Measurements from ENCODE around the gene UBXN1. TPM values are rescaled to one million over a fixed set of nuclear protein-coding genes. Genes with fewer than 3 reads are reported as not detected.

Gene UBXN1
- total RNA-seq, 1 donor from 2014 or later = 81.6 TPM

DNA sequence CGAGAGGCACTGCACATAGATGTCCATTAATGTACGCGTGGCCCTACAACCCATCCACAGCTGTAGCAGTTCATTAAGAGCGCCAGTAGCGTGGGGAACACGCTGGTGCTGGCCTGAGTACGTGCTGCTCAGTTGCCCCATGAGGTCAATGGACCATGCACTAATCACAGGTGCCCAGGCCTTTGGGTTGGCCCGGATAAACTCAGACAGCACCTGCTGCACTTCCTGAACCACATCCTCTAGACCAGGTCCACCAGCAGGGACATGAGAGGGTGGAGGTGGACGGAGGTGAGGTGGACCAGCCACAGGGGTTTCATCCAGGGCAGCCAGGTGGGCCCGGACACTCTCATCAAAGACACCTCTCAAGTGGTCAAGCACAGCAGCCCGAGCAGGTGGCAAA lies 29.4 kb downstream of the UBXN1 start:
- Mint-ChIP-seq H3K4me1 (ENCODE audit: low read depth) (peaks cover 32% of the 10 kb centered on the region), H3K4me3 (ENCODE audit: unreplicated experiment) (no peak overlapping the region), H3K27me3 (ENCODE audit: low read depth) (no peaks in the 10 kb centered on the region), H3K36me3 (ENCODE audit: low read depth) (peaks cover 5% of the 10 kb centered on the region), H3K9me3 (ENCODE audit: low read depth) (no peaks in the 10 kb centered on the region), H3K27ac (ENCODE audit: unreplicated experiment) (no peak overlapping the region)
- TF ChIP-seq, protein P1, sequence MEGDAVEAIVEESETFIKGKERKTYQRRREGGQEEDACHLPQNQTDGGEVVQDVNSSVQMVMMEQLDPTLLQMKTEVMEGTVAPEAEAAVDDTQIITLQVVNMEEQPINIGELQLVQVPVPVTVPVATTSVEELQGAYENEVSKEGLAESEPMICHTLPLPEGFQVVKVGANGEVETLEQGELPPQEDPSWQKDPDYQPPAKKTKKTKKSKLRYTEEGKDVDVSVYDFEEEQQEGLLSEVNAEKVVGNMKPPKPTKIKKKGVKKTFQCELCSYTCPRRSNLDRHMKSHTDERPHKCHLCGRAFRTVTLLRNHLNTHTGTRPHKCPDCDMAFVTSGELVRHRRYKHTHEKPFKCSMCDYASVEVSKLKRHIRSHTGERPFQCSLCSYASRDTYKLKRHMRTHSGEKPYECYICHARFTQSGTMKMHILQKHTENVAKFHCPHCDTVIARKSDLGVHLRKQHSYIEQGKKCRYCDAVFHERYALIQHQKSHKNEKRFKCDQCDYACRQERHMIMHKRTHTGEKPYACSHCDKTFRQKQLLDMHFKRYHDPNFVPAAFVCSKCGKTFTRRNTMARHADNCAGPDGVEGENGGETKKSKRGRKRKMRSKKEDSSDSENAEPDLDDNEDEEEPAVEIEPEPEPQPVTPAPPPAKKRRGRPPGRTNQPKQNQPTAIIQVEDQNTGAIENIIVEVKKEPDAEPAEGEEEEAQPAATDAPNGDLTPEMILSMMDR (IDR thresholded peaks at IDR 0.05) = no peak
- no peak for DNase-seq (ENCODE audit: low spot score)

- H3K4me1 Mint-ChIP-seq (ENCODE audit: low read depth) = peaks cover 32% of the 10 kb centered on the region
- no peak for DNase-seq (ENCODE audit: low spot score)
- H3K27ac Mint-ChIP-seq (ENCODE audit: unreplicated experiment) = no peak overlapping the region
- TF ChIP-seq, protein P1 (IDR thresholded peaks at IDR 0.05) = no peak
- H3K27me3 Mint-ChIP-seq (ENCODE audit: low read depth) = no peaks in the 10 kb centered on the region
- no peak overlapping the region for H3K4me3 Mint-ChIP-seq (ENCODE audit: unreplicated experiment)
- peaks cover 5% of the 10 kb centered on the region for H3K36me3 Mint-ChIP-seq (ENCODE audit: low read depth)
- no peaks in the 10 kb centered on the region for H3K9me3 Mint-ChIP-seq (ENCODE audit: low read depth)
Measured at GRCh38 chr11:62648967-62649364, 29.9 kb downstream of the UBXN1 start.

DNA sequence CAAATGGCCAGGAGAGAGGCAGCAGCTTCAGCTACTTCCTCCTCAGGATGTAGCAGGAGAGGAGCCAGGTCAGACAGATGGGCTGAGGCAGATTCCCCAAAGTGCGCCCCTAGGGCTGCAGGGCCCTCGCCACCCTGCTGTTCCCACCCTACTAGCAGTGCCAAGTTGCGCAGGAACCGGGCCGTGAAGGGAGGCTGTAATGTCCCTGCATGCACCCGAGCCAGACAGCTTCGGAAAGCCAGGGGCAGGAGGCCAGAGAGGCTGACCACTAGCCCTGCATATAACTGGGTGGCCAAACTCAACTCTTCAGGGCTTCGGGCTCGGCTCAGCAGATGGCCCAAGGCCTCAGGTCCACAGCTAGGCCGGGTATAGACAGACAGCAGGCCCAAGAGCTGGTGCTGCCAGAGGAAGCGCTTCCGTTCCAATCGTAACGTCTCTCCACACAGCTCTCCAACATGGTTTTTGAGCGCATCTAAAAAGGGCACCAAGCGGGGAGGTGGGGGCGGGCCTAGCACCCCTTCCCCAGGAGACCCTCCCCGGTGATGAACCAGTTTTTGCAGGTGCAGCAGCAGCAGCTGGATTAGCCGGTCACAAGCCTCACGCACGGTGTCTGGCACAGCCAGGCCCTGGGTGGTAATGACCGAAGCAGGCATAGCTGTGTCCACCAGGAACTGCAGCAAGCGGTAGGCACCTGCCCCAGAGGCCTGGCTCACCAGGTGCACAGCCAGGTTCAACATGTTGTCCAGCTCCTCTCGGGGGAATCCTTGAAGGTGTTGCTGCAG lies 30.5 kb downstream of the UBXN1 start:
- DNase-seq (ENCODE audit: low spot score) = no peak
- TF ChIP-seq, protein P1 (IDR thresholded peaks at IDR 0.05) = no peak
- H3K27ac Mint-ChIP-seq (ENCODE audit: unreplicated experiment) = peak overlapping the region; percentile 2
- no peak overlapping the region for H3K4me3 Mint-ChIP-seq (ENCODE audit: unreplicated experiment)
- no peaks in the 10 kb centered on the region for H3K27me3 Mint-ChIP-seq (ENCODE audit: low read depth)
- H3K9me3 Mint-ChIP-seq (ENCODE audit: low read depth) = no peaks in the 10 kb centered on the region
- H3K4me1 Mint-ChIP-seq (ENCODE audit: low read depth) = peaks cover 28% of the 10 kb centered on the region
- peaks cover 5% of the 10 kb centered on the region for H3K36me3 Mint-ChIP-seq (ENCODE audit: low read depth)

DNA sequence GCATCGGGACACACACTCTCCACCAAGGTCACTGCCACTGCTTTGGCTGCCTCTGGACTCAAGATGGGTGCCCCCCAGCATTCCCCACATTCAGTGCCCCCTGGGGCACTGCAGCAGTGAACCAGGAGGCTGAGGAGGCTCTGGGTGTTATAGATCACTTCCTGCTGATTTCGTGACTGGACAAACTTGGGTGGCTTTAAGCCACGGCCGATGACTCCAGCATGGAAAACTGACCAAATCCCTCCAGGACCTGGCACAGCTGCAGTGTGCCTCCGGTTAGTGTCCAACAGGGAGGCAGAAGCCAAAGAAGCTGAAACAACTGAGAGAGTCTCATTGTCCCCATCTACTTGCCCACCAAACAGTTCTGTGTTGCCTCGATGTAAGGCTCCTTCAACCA lies 31.3 kb downstream of the UBXN1 start:
- TF ChIP-seq, protein P1 (IDR thresholded peaks at IDR 0.05) = no peak
- no peak for DNase-seq (ENCODE audit: low spot score)
- Mint-ChIP-seq H3K9me3 (ENCODE audit: low read depth) (no peaks in the 10 kb centered on the region), H3K27ac (ENCODE audit: unreplicated experiment) (peak overlapping the region; percentile 63), H3K36me3 (ENCODE audit: low read depth) (peaks cover 5% of the 10 kb centered on the region), H3K27me3 (ENCODE audit: low read depth) (no peaks in the 10 kb centered on the region), H3K4me1 (ENCODE audit: low read depth) (peaks cover 25% of the 10 kb centered on the region), H3K4me3 (ENCODE audit: unreplicated experiment) (no peak overlapping the region)

DNA sequence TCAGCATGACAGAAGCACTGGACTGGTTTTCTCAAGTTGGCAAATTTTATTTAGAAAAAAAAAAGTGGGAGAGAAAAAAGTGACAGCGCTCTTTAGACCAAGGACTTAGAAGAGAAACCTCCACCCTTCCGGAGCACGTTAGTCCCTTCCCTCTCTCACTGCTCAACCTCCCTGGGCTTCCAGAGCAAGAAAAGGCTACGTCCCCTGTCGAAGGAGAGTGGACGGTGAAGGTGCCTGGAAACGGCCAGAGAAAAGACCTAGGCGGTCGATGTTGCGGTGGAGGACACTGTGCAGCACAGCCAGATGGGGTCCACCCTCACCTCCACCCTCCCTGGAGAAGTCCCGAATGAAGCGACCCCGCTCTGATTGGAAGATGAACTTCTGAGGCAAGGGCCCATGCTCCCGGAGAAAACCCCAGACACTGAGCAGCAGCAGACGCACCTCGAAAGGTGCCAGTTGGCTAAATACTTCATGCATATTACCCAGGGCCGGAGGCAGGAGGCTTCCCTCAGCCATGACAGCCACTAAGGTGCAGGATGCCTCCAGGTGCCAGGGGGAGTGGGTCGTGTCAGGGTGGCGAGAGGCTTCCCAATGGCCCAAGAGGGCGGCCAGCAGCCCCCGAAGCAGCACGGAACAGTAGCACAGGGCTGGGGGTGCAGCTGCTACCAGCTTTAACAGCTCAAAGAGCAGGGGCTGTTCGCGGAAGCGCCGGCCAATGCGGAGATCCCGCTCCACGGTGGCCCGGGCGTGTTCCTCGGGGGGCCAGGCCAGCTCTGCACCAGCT lies 31.9 kb downstream of the UBXN1 start:
- peaks cover 5% of the 10 kb centered on the region for H3K36me3 Mint-ChIP-seq (ENCODE audit: low read depth)
- H3K4me1 Mint-ChIP-seq (ENCODE audit: low read depth) = peaks cover 20% of the 10 kb centered on the region
- H3K9me3 Mint-ChIP-seq (ENCODE audit: low read depth) = no peaks in the 10 kb centered on the region
- peak overlapping the region; percentile 95 for H3K27ac Mint-ChIP-seq (ENCODE audit: unreplicated experiment)
- H3K27me3 Mint-ChIP-seq (ENCODE audit: low read depth) = no peaks in the 10 kb centered on the region
- DNase-seq (ENCODE audit: low spot score) = no peak
- H3K4me3 Mint-ChIP-seq (ENCODE audit: unreplicated experiment) = peak overlapping the region; percentile 98
- TF ChIP-seq, protein P1 (IDR thresholded peaks at IDR 0.05) = no peak

Data from chondrocyte (in vitro differentiated cells).